Measurements from ENCODE around the gene PCNX2.

GRCh38 chr1:232990176-232991128, 305.1 kb downstream of the PCNX2 start:
- no peak for TF ChIP-seq SNAI2 (CRISPR knock-in tag; IDR thresholded peaks at IDR 0.05)
- TF ChIP-seq, protein P1, sequence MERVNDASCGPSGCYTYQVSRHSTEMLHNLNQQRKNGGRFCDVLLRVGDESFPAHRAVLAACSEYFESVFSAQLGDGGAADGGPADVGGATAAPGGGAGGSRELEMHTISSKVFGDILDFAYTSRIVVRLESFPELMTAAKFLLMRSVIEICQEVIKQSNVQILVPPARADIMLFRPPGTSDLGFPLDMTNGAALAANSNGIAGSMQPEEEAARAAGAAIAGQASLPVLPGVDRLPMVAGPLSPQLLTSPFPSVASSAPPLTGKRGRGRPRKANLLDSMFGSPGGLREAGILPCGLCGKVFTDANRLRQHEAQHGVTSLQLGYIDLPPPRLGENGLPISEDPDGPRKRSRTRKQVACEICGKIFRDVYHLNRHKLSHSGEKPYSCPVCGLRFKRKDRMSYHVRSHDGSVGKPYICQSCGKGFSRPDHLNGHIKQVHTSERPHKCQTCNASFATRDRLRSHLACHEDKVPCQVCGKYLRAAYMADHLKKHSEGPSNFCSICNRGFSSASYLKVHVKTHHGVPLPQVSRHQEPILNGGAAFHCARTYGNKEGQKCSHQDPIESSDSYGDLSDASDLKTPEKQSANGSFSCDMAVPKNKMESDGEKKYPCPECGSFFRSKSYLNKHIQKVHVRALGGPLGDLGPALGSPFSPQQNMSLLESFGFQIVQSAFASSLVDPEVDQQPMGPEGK (CRISPR knock-in tag; IDR thresholded peaks at IDR 0.05; ENCODE audit: borderline replicate concordance) = no peak
- TF ChIP-seq TCF4 (CRISPR knock-in tag; IDR thresholded peaks at IDR 0.05; ENCODE audit: borderline replicate concordance) = no peak
- no peak for TF ChIP-seq TOX (CRISPR knock-in tag; IDR thresholded peaks at IDR 0.05; ENCODE audit: borderline replicate concordance)
- no peak for TF ChIP-seq CSDC2 (CRISPR knock-in tag; IDR thresholded peaks at IDR 0.05)
- no peak for TF ChIP-seq ZC3H10 (CRISPR knock-in tag; IDR thresholded peaks at IDR 0.05)
- TF ChIP-seq ZNF70 (CRISPR knock-in tag; IDR thresholded peaks at IDR 0.05) = no peak
- TF ChIP-seq ZFP30 (CRISPR knock-in tag; IDR thresholded peaks at IDR 0.05) = no peak
- TF ChIP-seq, protein P2, sequence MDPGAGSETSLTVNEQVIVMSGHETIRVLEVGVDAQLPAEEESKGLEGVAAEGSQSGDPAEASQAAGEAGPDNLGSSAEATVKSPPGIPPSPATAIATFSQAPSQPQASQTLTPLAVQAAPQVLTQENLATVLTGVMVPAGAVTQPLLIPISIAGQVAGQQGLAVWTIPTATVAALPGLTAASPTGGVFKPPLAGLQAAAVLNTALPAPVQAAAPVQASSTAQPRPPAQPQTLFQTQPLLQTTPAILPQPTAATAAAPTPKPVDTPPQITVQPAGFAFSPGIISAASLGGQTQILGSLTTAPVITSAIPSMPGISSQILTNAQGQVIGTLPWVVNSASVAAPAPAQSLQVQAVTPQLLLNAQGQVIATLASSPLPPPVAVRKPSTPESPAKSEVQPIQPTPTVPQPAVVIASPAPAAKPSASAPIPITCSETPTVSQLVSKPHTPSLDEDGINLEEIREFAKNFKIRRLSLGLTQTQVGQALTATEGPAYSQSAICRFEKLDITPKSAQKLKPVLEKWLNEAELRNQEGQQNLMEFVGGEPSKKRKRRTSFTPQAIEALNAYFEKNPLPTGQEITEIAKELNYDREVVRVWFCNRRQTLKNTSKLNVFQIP (CRISPR knock-in tag; IDR thresholded peaks at IDR 0.05; ENCODE audit: borderline replicate concordance, low read depth) = no peak
- TF ChIP-seq RARB (CRISPR knock-in tag; IDR thresholded peaks at IDR 0.05) = no peak
- no peak for TF ChIP-seq GLIS3 (CRISPR knock-in tag; IDR thresholded peaks at IDR 0.05)
- no peak for TF ChIP-seq ARNTL (CRISPR knock-in tag; IDR thresholded peaks at IDR 0.05; ENCODE audit: borderline replicate concordance, low read depth)
- no peak for TF ChIP-seq TSHZ2 (CRISPR knock-in tag; IDR thresholded peaks at IDR 0.05)
- no peak for TF ChIP-seq CREB5 (CRISPR knock-in tag; IDR thresholded peaks at IDR 0.05; ENCODE audit: low read depth)
